ENCODE data around the gene JAK1. TPM values are rescaled to one million over a fixed set of nuclear protein-coding genes. Genes with fewer than 3 reads are reported as not detected.

The JAK1 gene
- total and polyA plus RNA-seq, 2 of the 8 experiments (the other 6 are each of a cell fraction or from before 2014, with no cell fraction given) = 7.8 to 24.5 TPM

GRCh38 chr1:64955097-64956009 lies 11.0 kb downstream of the JAK1 start (continued):
- TF ChIP-seq RBBP5 (IDR thresholded peaks at IDR 0.05; ENCODE audit: borderline replicate concordance, low read depth, low read length) (no peak), EZH2 (IDR thresholded peaks at IDR 0.05; ENCODE audit: low read depth, low read length, severe bottlenecking) (no peak), ATF2 (IDR thresholded peaks at IDR 0.05; ENCODE audit: low read length) (no peak), TAF7 (optimal IDR thresholded peaks at IDR 0.05; ENCODE audit: borderline replicate concordance, low read depth, low read length) (no peak), TAF1 (IDR thresholded peaks at IDR 0.05; ENCODE audit: low read depth, low read length) (no peak), JUND (IDR thresholded peaks at IDR 0.05; ENCODE audit: low read length) (no peak), CHD7 (IDR thresholded peaks at IDR 0.05; ENCODE audit: insufficient replicate concordance, low read length) (no peak)

Data from H1 (cell line).